Osteocyte (in vitro differentiated cells): ENCODE measurements around the gene RMDN2. TPM values are rescaled to one million over a fixed set of nuclear protein-coding genes. Genes with fewer than 3 reads are reported as not detected.

Experiments
- DNase-seq: peaks from one replicate; pipeline ENCODE4 v3.0.0; 2021; ENCODE audit warnings: mixed read lengths; ENCODE audit not compliant: unreplicated experiment; ENCODE audit errors: extremely low spot score
- H3K27ac Mint-ChIP-seq: one replicate; pipeline ENCODE4 v1.8.0; 2021; ENCODE audit warnings: mild to moderate bottlenecking, mixed read lengths; ENCODE audit not compliant: unreplicated experiment
- H3K27me3 Mint-ChIP-seq: one replicate; pipeline ENCODE4 v1.8.0; 2021; ENCODE audit warnings: mixed read lengths; ENCODE audit not compliant: unreplicated experiment
- H3K36me3 Mint-ChIP-seq: one replicate; pipeline ENCODE4 v1.8.0; 2021; ENCODE audit warnings: mixed read lengths; ENCODE audit not compliant: unreplicated experiment
- H3K4me1 Mint-ChIP-seq: one replicate; pipeline ENCODE4 v1.8.0; 2021; ENCODE audit warnings: mixed read lengths; ENCODE audit not compliant: unreplicated experiment
- H3K4me3 Mint-ChIP-seq: one replicate; pipeline ENCODE4 v1.8.0; 2021; ENCODE audit warnings: mild to moderate bottlenecking, moderate library complexity, mixed read lengths; ENCODE audit not compliant: unreplicated experiment
- H3K9me3 Mint-ChIP-seq: one replicate; pipeline ENCODE4 v1.8.0; 2021; ENCODE audit warnings: mixed read lengths; ENCODE audit not compliant: unreplicated experiment
- total RNA-seq: library from RNA; stranded (reverse); gene quantifications from 2 replicates; pipeline ENCODE4 v1.2.1, GENCODE V29; 2021
- TF ChIP-seq, protein P1 (sequence below): fragments of 200-600 bp; sonication (generic); IDR thresholded peaks from 2 replicates; pipeline ENCODE4 v1.5.0; 2021; ENCODE audit warnings: antibody characterized with exemption, mild to moderate bottlenecking, moderate library complexity

The RMDN2 gene
- total RNA-seq, 1 donor from 2014 or later, result 8.4 TPM

DNA sequence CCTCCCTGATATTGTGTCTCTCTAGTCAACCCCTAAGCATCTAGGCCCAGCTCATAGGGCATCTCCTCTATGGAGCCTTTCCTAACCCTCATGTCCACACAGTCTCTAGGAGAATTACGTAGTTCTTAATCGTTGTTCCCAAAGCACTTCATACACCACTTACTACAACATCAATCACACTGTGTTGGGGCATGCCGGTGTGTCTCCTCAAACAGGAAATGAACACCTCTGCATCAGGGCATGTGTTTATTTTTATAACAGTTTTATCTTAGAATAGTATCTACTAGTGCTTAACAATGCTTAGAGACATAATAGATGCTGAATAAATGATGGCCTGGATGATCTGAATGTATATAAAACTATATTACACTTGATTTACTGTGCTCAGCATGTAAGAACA lies 131.1 kb downstream of the RMDN2 start:
- H3K27ac Mint-ChIP-seq, result no peak overlapping the region
- H3K4me3 Mint-ChIP-seq, result no peak overlapping the region
- H3K36me3 Mint-ChIP-seq, result no peaks in the 10 kb centered on the region
- peaks cover 8% of the 10 kb centered on the region for H3K4me1 Mint-ChIP-seq
- DNase-seq, result no peak
- TF ChIP-seq, protein P1, sequence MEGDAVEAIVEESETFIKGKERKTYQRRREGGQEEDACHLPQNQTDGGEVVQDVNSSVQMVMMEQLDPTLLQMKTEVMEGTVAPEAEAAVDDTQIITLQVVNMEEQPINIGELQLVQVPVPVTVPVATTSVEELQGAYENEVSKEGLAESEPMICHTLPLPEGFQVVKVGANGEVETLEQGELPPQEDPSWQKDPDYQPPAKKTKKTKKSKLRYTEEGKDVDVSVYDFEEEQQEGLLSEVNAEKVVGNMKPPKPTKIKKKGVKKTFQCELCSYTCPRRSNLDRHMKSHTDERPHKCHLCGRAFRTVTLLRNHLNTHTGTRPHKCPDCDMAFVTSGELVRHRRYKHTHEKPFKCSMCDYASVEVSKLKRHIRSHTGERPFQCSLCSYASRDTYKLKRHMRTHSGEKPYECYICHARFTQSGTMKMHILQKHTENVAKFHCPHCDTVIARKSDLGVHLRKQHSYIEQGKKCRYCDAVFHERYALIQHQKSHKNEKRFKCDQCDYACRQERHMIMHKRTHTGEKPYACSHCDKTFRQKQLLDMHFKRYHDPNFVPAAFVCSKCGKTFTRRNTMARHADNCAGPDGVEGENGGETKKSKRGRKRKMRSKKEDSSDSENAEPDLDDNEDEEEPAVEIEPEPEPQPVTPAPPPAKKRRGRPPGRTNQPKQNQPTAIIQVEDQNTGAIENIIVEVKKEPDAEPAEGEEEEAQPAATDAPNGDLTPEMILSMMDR, result no peak
- no peaks in the 10 kb centered on the region for H3K9me3 Mint-ChIP-seq
- H3K27me3 Mint-ChIP-seq, result peaks cover 7% of the 10 kb centered on the region

DNA sequence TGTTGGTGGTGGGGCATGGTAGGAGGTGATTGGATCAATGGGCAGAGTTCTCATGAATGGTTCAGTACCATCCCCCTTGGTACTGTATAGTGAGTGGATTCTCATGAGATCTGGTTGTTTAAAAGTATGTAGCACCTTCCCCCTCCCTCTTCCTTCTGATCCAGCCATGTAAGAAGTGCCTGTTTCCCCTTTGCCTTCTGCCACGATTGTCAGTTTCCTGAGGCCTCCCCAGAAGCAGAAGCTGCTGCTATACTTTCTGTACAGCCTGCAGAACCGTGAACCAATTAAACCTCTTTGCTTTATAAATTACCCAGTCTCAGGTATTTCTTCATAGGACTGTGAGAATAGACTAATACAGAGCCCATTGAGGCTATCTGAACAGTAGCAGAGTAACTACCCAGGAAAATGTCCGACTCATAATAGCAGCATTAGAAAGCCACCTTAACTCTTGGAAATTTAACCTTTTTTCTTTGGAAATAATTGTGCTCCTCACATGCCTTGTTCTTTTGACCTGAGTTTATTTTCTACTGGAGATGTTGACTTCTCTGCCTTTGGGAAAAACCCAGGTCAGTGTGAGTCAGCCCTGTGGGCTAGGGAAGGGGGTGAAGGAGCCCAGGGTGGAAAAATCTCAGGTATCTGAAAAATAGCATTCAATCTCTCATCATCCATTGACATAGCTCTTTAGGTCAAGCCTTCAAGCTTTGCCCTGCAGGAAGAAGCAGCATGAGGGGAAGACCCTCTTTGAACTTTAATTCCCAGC lies 132.7 kb downstream of the RMDN2 start:
- Mint-ChIP-seq H3K4me3 (no peak overlapping the region), H3K27ac (no peak overlapping the region), H3K27me3 (peaks cover 7% of the 10 kb centered on the region), H3K36me3 (no peaks in the 10 kb centered on the region), H3K4me1 (peaks cover 8% of the 10 kb centered on the region), H3K9me3 (no peaks in the 10 kb centered on the region)
- DNase-seq, result no peak
- TF ChIP-seq, protein P1, result no peak

DNA sequence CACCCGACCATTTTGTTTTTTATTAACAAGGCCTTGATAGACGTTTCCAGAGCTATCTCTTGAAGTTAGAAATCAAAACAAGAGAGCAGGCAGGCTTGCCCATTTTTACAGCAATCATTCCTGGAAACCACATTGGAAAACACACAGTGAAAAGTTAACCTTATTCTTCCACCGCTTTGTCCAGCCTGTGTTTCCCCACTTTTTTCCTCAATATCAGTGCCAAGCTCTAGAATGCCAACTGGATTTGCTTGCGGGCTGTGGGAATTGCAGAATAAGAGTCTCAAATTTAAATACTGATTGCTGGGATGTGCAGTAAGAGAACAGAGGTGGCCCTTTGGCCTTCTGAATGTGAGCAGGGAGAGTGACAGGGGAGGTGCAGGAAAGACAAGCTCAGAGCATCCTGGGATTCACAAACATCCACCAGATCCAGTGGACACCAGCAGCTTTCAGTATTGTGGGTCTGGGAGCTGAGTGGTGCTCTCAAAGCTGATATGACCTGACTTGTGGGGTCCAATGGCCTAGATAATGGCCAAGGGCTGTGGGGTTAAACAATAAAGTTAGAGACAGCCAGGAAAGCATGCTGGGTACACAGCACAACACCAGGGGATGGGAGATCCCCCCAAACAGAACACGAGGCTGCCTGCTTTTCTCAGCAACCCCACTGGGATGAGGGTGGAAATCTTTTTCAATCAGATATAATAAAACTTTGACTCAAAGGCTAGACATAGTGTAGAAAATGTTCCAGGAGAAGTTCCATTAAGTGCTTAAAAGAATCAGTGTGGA lies 135.3 kb downstream of the RMDN2 start:
- Mint-ChIP-seq H3K4me3 (no peak overlapping the region), H3K36me3 (peaks cover 16% of the 10 kb centered on the region), H3K4me1 (peaks cover 18% of the 10 kb centered on the region), H3K9me3 (no peaks in the 10 kb centered on the region), H3K27me3 (no peaks in the 10 kb centered on the region), H3K27ac (no peak overlapping the region)
- TF ChIP-seq, protein P1, result no peak
- DNase-seq, result no peak

DNA sequence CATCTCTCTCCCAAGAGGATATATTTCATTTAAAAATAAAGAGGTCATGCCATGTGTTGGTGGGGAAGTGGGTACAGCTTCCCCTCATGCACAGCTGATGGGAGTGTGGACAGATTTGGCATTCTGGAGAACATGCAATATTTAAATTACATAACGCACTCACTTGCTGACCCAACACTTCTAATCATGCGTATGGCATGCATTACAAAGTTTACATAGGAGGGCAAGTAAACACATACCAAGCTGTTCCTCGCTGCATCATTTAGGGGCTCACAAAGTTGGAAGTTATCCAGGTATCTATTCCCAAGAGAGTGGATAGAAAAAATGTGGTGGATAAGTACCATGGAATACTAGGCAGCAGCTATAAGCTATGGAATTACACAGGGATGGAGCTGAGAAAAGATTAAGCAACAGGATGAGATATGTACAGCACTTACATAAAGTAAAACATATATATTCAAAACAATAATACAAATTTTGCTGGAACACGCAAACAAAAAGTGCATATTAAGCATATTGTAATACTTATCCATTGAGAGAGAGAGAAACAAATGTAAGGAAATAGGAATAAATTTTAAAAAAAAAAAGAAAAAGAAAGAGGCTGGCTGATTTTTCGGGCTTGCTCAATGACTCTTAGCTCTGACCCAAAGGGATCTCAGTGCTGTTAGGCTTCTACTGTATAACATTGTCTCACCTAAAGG lies 139.9 kb downstream of the RMDN2 start:
- H3K27me3 Mint-ChIP-seq, result no peaks in the 10 kb centered on the region

More for the DNA sequence above, 139.9 kb downstream of the RMDN2 start:
- peaks cover 47% of the 10 kb centered on the region for H3K36me3 Mint-ChIP-seq
- H3K27ac Mint-ChIP-seq, result no peak overlapping the region
- no peak overlapping the region for H3K4me3 Mint-ChIP-seq
- peaks cover 52% of the 10 kb centered on the region for H3K4me1 Mint-ChIP-seq
- TF ChIP-seq, protein P1, result no peak
- DNase-seq, result no peak
- H3K9me3 Mint-ChIP-seq, result no peaks in the 10 kb centered on the region
